Body of pancreas (tissue), 4 donors: ENCODE results near the gene AAGAB. TPM values are rescaled to one million over a fixed set of nuclear protein-coding genes. Genes with fewer than 3 reads are reported as not detected.

ENCODE experiments used
- ATAC-seq: fragments of 150-250 bp; one replicate; pipeline ENCODE4 v1.9.1; 2016
- DNase-seq, 4 donors: peaks; one replicate each; pipeline ENCODE4 v3.0.0-alpha.2; 2019
- H3K27ac ChIP-seq, 4 donors: fragments of 200-600 bp; sonication (generic); 1 replicate in 3 of 4; 2 replicates in 1 of 4; pipeline versions ENCODE4 v1.5.1 to v1.6.1; 2016 to 2019; ENCODE audit warnings: mild to moderate bottlenecking in 1 of 4, mixed read lengths in 1 of 4, moderate library complexity in 1 of 4
- H3K27me3 ChIP-seq, 2 donors: fragments of 200-600 bp; sonication (generic); one replicate each; pipeline ENCODE4 v1.6.0; 2016; ENCODE audit warnings: mild to moderate bottlenecking in 1 of 2
- H3K36me3 ChIP-seq, 2 donors: fragments of 200-600 bp; sonication (generic); replicated peaks in 1 of 2; 2 replicates each; pipeline ENCODE4 v1.5.1; 2016; ENCODE audit warnings: low read depth in 2 of 2; ENCODE audit not compliant: insufficient read depth in 1 of 2
- H3K4me1 ChIP-seq: fragments of 200-600 bp; sonication (generic); one replicate; pipeline ENCODE4 v1.6.0; 2016
- H3K4me3 ChIP-seq, 2 donors: fragments of 200-600 bp; sonication (generic); 1 replicate in 1 of 2; 2 replicates in 1 of 2; pipeline ENCODE4 v1.5.1; 2016 to 2019
- H3K9me3 ChIP-seq, 3 donors: fragments of 200-600 bp; sonication (generic); 1 replicate in 2 of 3; 2 replicates in 1 of 3; pipeline ENCODE4 v1.5.1; 2016
- CTCF ChIP-seq, 7 experiments: fragments of 450-650 bp in 4 of 7; fragments of 200-600 bp in 3 of 7; sonication (generic) in 3 of 7; IDR thresholded peaks; one replicate each; pipeline ENCODE4 v1.5.1; 2016 to 2019; ENCODE audit warnings: antibody characterized with exemption in 7 of 7
- POLR2A ChIP-seq, 3 donors: fragments of 450-650 bp; IDR thresholded peaks; one replicate each; pipeline ENCODE4 v1.6.1; 2016; ENCODE audit warnings: antibody characterized with exemption in 3 of 3, mild to moderate bottlenecking in 2 of 3
- WGBS, 2 donors: methylation state at CpG; one replicate each; pipeline ENCODE4 v1.1.5; 2017; 5-methylcytosine and 5-hydroxymethylcytosine counted together
- intact Hi-C: fragments of 100-400 bp; cut with DNase I; formaldehyde crosslinking; loops from one replicate; pipeline ENCODE4 v1.15.1; 2023
- total RNA-seq, 2 donors: library from RNA; depleted of rRNA; stranded (reverse); fragments of >200 nt; gene quantifications; one replicate each; pipeline ENCODE4 v1.1.0, GENCODE V29; 2016

The AAGAB gene
- total RNA-seq, 2 donors from 2014 or later = 12.5 to 13.5 TPM

GRCh38 chr15:67166280-67167009, 88.0 kb downstream of the AAGAB start:
- H3K27ac ChIP-seq = no peak overlapping the region
- no peak for TF ChIP-seq POLR2A (IDR thresholded peaks at IDR 0.05)
- TF ChIP-seq CTCF (IDR thresholded peaks at IDR 0.05) = no peak
- no peak overlapping the region for H3K4me3 ChIP-seq
- no peak for ATAC-seq
- no peak for DNase-seq
- WGBS, 2 donors = 79 to 82% methylated on average over 12 to 13 of the region's 13 CpGs
- H3K9me3 ChIP-seq = no peaks in the 10 kb centered on the region
- intact Hi-C loops = no loop called here
- peaks cover 0 to 3% of the 10 kb centered on the region in 2 donors for H3K36me3 ChIP-seq
- H3K27me3 ChIP-seq = no peaks in the 10 kb centered on the region
- peaks cover 23% of the 10 kb centered on the region for H3K4me1 ChIP-seq

GRCh38 chr15:67165254-67166253, 88.9 kb downstream of the AAGAB start:
- no peaks in the 10 kb centered on the region for H3K27me3 ChIP-seq
- intact Hi-C loops = no loop called here
- H3K9me3 ChIP-seq = no peaks in the 10 kb centered on the region
- TF ChIP-seq CTCF (IDR thresholded peaks at IDR 0.05) (no peak), POLR2A (IDR thresholded peaks at IDR 0.05) (no peak)
- ATAC-seq (no peak), DNase-seq (no peak)
- peaks cover 23% of the 10 kb centered on the region for H3K4me1 ChIP-seq
- H3K27ac ChIP-seq = no peak overlapping the region
- 84 to 86% methylated on average over 32 to 34 of the region's 34 CpGs for WGBS, 2 donors
- peaks cover 0 to 3% of the 10 kb centered on the region in 2 donors for H3K36me3 ChIP-seq
- H3K4me3 ChIP-seq = no peak overlapping the region

GRCh38 chr15:67164811-67165253, 89.6 kb downstream of the AAGAB start:
- Histone ChIP-seq H3K27me3 (no peaks in the 10 kb centered on the region), H3K36me3 (peaks cover 0 to 3% of the 10 kb centered on the region in 2 donors), H3K4me1 (peaks cover 23% of the 10 kb centered on the region), H3K27ac (no peak overlapping the region), H3K9me3 (no peaks in the 10 kb centered on the region), H3K4me3 (no peak overlapping the region)
- TF ChIP-seq CTCF (IDR thresholded peaks at IDR 0.05) = no peak
- TF ChIP-seq POLR2A (IDR thresholded peaks at IDR 0.05) = no peak
- WGBS, 2 donors = 78 to 90% methylated on average over 12 to 15 of the region's 17 CpGs
- ATAC-seq (no peak), DNase-seq (no peak)
- intact Hi-C loops = no loop called here

GRCh38 chr15:67164401-67164791, 90.1 kb downstream of the AAGAB start:
- 76 to 86% methylated on average over 4 to 5 of the region's 5 CpGs for WGBS, 2 donors
- H3K27ac ChIP-seq = no peak overlapping the region
- intact Hi-C loops = no loop called here
- no peaks in the 10 kb centered on the region for H3K9me3 ChIP-seq
- DNase-seq (no peak), ATAC-seq (no peak)
- H3K4me3 ChIP-seq = no peak overlapping the region
- peaks cover 0 to 3% of the 10 kb centered on the region in 2 donors for H3K36me3 ChIP-seq
- H3K27me3 ChIP-seq = no peaks in the 10 kb centered on the region
- H3K4me1 ChIP-seq = peaks cover 23% of the 10 kb centered on the region
- no peak for TF ChIP-seq POLR2A (IDR thresholded peaks at IDR 0.05)
- no peak for TF ChIP-seq CTCF (IDR thresholded peaks at IDR 0.05)
